ENCODE data around the gene EEFSEC. TPM values are rescaled to one million over a fixed set of nuclear protein-coding genes. Genes with fewer than 3 reads are reported as not detected.

The EEFSEC gene
- total and polyA plus RNA-seq, 12 donors: 5.5 to 15.6 (median 10.4) TPM

DNA sequence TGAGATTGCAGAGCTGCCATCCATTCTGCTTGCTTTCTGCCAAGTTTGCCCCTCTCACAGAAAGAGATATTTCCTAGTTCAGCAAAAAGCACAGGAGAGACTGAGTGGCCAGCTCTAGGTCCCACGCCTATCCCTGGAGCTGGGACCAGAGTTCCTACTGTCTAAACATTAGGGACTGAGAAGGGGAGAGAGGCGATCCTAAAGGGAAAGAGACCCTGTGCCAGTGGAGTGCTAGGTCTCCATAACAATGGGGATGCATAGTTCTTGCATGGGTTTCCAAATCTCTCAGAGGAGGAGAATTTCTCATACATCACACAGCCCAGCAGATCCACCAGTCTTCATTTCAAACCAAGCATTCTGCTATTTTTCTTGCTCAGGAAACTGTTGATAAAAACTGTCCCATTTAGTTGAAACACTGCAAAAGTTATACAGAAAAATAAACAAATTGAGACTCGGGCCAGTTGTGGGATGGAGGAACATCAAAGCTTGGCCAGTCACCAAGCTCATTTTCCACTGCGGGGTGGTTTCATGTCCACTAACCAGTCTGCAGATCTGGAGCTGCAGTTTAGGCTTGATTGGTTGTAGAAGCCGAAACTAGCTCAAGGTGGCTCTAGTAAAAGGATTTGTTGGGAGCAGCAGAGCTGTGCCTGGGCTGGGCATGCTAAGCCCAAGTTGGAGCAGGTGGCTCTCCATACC is 62.7 kb downstream of the EEFSEC start:
- Histone ChIP-seq H3K9me3 (replicated peaks in 1 of 3) (no peaks in the 10 kb centered on the region), H3K27me3 (no peaks in the 10 kb centered on the region), H3K4me3 (no peak overlapping the region), H3K27ac (no peak overlapping the region), H3K36me3 (replicated peaks in 1 of 2) (no peaks in the 10 kb centered on the region), H3K4me1 (replicated peaks in 1 of 2) (peaks cover 0 to under 1% of the 10 kb centered on the region in 2 donors)
- no peak for TF ChIP-seq POLR2A (IDR thresholded peaks at IDR 0.05)
- TF ChIP-seq, protein P1, sequence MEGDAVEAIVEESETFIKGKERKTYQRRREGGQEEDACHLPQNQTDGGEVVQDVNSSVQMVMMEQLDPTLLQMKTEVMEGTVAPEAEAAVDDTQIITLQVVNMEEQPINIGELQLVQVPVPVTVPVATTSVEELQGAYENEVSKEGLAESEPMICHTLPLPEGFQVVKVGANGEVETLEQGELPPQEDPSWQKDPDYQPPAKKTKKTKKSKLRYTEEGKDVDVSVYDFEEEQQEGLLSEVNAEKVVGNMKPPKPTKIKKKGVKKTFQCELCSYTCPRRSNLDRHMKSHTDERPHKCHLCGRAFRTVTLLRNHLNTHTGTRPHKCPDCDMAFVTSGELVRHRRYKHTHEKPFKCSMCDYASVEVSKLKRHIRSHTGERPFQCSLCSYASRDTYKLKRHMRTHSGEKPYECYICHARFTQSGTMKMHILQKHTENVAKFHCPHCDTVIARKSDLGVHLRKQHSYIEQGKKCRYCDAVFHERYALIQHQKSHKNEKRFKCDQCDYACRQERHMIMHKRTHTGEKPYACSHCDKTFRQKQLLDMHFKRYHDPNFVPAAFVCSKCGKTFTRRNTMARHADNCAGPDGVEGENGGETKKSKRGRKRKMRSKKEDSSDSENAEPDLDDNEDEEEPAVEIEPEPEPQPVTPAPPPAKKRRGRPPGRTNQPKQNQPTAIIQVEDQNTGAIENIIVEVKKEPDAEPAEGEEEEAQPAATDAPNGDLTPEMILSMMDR (IDR thresholded peaks at IDR 0.05): no peak
- no peak for DNase-seq
- intact Hi-C loops (cut with DNase I): no loop called here
- 69 to 82% (median 78%) methylated on average over 4 to 5 of the region's 5 CpGs for WGBS, 4 donors

GRCh38 chr3:128217702-128218547 is 64.6 kb downstream of the EEFSEC start:
- Histone ChIP-seq H3K9me3 (replicated peaks in 1 of 3) (no peaks in the 10 kb centered on the region), H3K4me1 (replicated peaks in 1 of 2) (no peaks in the 10 kb centered on the region), H3K27me3 (no peaks in the 10 kb centered on the region), H3K4me3 (no peak overlapping the region), H3K36me3 (replicated peaks in 1 of 2) (no peaks in the 10 kb centered on the region), H3K27ac (no peak overlapping the region)
- no peak for DNase-seq
- intact Hi-C loops (cut with DNase I): no loop called here
- WGBS, 4 donors: 83 to 87% (median 86%) methylated on average over 6 of the region's 6 CpGs
- no peak for TF ChIP-seq POLR2A (IDR thresholded peaks at IDR 0.05)
- TF ChIP-seq, protein P1 (IDR thresholded peaks at IDR 0.05): no peak

DNA sequence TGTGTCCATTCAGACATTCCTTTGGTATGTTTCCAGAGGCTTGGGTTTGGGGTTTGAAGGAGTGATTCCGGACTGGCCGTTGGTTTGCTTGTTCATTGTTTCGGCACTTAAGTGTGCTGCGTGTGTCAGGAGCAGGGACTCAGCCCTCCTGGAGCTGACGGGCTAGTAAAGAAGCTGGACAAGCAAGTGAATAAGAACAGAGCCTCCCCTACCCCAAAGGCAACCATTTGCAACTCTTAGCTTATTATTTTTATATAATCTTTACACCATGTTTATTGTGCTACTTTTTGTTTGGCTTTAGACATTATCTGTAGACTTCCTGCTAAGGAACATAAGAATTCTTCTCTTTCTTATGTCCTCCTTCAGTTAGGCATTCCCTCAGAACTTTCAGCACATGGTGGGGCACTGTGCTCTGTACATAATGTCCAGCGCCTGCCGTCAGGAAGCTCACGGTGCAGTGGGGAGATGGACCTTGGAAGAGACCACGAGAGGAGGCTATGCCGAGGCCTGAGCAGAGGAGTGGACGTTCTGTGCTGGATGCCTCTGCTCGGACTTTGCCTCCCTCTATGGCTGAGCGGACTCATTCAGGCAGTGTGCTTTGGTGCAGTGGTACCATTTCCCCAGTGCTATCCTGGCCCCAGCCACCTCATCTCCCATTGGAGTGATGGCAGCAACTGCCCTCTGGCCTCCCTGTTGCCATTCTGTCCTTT is 65.4 kb downstream of the EEFSEC start:
- Histone ChIP-seq H3K4me3 (no peak overlapping the region), H3K9me3 (replicated peaks in 1 of 3) (no peaks in the 10 kb centered on the region), H3K36me3 (replicated peaks in 1 of 2) (no peaks in the 10 kb centered on the region), H3K27ac (no peak overlapping the region), H3K27me3 (no peaks in the 10 kb centered on the region), H3K4me1 (replicated peaks in 1 of 2) (no peaks in the 10 kb centered on the region)
- intact Hi-C loops (cut with DNase I): no loop called here
- no peak for TF ChIP-seq POLR2A (IDR thresholded peaks at IDR 0.05)
- TF ChIP-seq, protein P1 (IDR thresholded peaks at IDR 0.05): no peak
- 88 to 92% (median 90%) methylated on average over 12 to 13 of the region's 13 CpGs for WGBS, 4 donors
- no peak for DNase-seq

GRCh38 chr3:128221328-128221727 is 68.0 kb downstream of the EEFSEC start:
- no peaks in the 10 kb centered on the region for H3K27me3 ChIP-seq
- no peak overlapping the region for H3K4me3 ChIP-seq
- no peaks in the 10 kb centered on the region for H3K4me1 ChIP-seq (replicated peaks in 1 of 2)
- no peak overlapping the region for H3K27ac ChIP-seq
- no peaks in the 10 kb centered on the region for H3K9me3 ChIP-seq (replicated peaks in 1 of 3)
- H3K36me3 ChIP-seq (replicated peaks in 1 of 2): no peaks in the 10 kb centered on the region
- TF ChIP-seq, protein P1 (IDR thresholded peaks at IDR 0.05): no peak
- no peak for TF ChIP-seq POLR2A (IDR thresholded peaks at IDR 0.05)
- DNase-seq: no peak
- intact Hi-C loops (cut with DNase I): no loop called here
- WGBS, 4 donors: 77 to 93% (median 91%) methylated on average over 3 of the region's 3 CpGs

Data from adrenal gland (tissue), 12 donors.